Measurements from ENCODE around the gene ATF7IP.
"Not testable (repeated sequence)": the region's sequence is repeated elsewhere in the genome, so short reads cannot be mapped to it uniquely, and the experiment has no call there.

The ATF7IP gene

GRCh38 chr12:14365294-14366208, at the start of gene ATF7IP:
ATF7IP (plus strand) TSS chr12:14365682; CDS start chr12:14423916, 58,234 bp downstream.
- peak; percentile 87 for DNase-seq

GRCh38 chr12:14317362-14318146, 47.9 kb upstream of the ATF7IP start:
- DNase-seq, result no peak

- not testable (repeated sequence) for DNase-seq
Measured at GRCh38 chr12:14319704-14320427, 45.6 kb upstream of the ATF7IP start.

- no peak for DNase-seq
Measured at GRCh38 chr12:14322403-14322802, 43.1 kb upstream of the ATF7IP start.

- no peak for DNase-seq
Measured at GRCh38 chr12:14325716-14326343, 39.7 kb upstream of the ATF7IP start.

- no peak for DNase-seq
Measured at GRCh38 chr12:14326699-14327098, 38.8 kb upstream of the ATF7IP start.

GRCh38 chr12:14327711-14328110, 37.8 kb upstream of the ATF7IP start:
- no peak for DNase-seq

GRCh38 chr12:14332482-14332881, 33.0 kb upstream of the ATF7IP start:
- DNase-seq, result no peak

- DNase-seq, result no peak
Measured at GRCh38 chr12:14340371-14340770, 25.1 kb upstream of the ATF7IP start.

- not testable (repeated sequence) for DNase-seq
Measured at GRCh38 chr12:14351524-14351923, 14.0 kb upstream of the ATF7IP start.

GRCh38 chr12:14352066-14352465, 13.4 kb upstream of the ATF7IP start:
- DNase-seq, result not testable (repeated sequence)

- not testable (repeated sequence) for DNase-seq
Measured at GRCh38 chr12:14354665-14355064, 10.8 kb upstream of the ATF7IP start.

GRCh38 chr12:14356147-14356546, 9.3 kb upstream of the ATF7IP start:
- no peak for DNase-seq

- no peak for DNase-seq
Measured at GRCh38 chr12:14357486-14357885, 8.0 kb upstream of the ATF7IP start.

GRCh38 chr12:14362352-14362751, 3.1 kb upstream of the ATF7IP start:
- no peak for DNase-seq

- no peak for DNase-seq
Measured at GRCh38 chr12:14364583-14365271, 755 bp upstream of the ATF7IP start.

GRCh38 chr12:14366209-14367039, 942 bp downstream of the ATF7IP start:
- DNase-seq, result peak; percentile 65

GRCh38 chr12:14367040-14367661, 1.7 kb downstream of the ATF7IP start:
- no peak for DNase-seq

GRCh38 chr12:14369311-14369710, 3.8 kb downstream of the ATF7IP start:
- no peak for DNase-seq

GRCh38 chr12:14373217-14373616, 7.7 kb downstream of the ATF7IP start:
- DNase-seq, result no peak

GRCh38 chr12:14379508-14379907, 14.0 kb downstream of the ATF7IP start:
- no peak for DNase-seq
